Fibroblast of mammary gland (primary cell): Measurements from ENCODE around the gene ZNF284.
A peak's percentile ranks its signal among the peaks of the same experiment; 100 is the strongest.
"Not testable (repeated sequence)": the region's sequence is repeated elsewhere in the genome, so short reads cannot be mapped to it uniquely, and the experiment has no call there.

Experiments
- DNase-seq: peaks from one replicate; pipeline ENCODE4 v3.0.0-alpha.2; 2010; ENCODE audit warnings: low read depth
- H3K4me3 ChIP-seq: 2 replicates; pipeline ENCODE4 v1.5.1; 2011; ENCODE audit warnings: low read depth, mild to moderate bottlenecking, low read length, moderate library complexity; ENCODE audit not compliant: control insufficient read depth
- CTCF ChIP-seq: conservative IDR thresholded peaks from 2 replicates; pipeline ENCODE4 v1.5.1; 2011; ENCODE audit warnings: low read depth, low read length, inconsistent platforms; ENCODE audit not compliant: control insufficient read depth, insufficient read depth

ZNF284 gene

GRCh38 chr19:44109458-44109857 lies 37.5 kb downstream of the ZNF284 start:
- DNase-seq = no peak
- no peak overlapping the region for H3K4me3 ChIP-seq
- no peak for TF ChIP-seq CTCF

GRCh38 chr19:44111910-44112463 lies 40.0 kb downstream of the ZNF284 start:
- no peak for TF ChIP-seq CTCF
- H3K4me3 ChIP-seq = peak overlapping the region; percentile 96
- DNase-seq = peak; percentile 91

- DNase-seq = no peak
- TF ChIP-seq CTCF = no peak
- peak overlapping the region; percentile 96 for H3K4me3 ChIP-seq
Measured at GRCh38 chr19:44112802-44113137, 40.8 kb downstream of the ZNF284 start.

GRCh38 chr19:44113138-44113783 lies 41.3 kb downstream of the ZNF284 start, which contains the start of gene ZNF225:
ZNF225 (plus strand) TSS chr19:44113399; CDS start chr19:44115828, 2,429 bp downstream.
- no peak for TF ChIP-seq CTCF
- H3K4me3 ChIP-seq = peak within 1 kb of the TSS; percentile 96
- peak; percentile 98 for DNase-seq

- TF ChIP-seq CTCF = no peak
- DNase-seq = no peak
- H3K4me3 ChIP-seq = peak overlapping the region; percentile 96
Measured at GRCh38 chr19:44113784-44114390, 41.9 kb downstream of the ZNF284 start.

- not testable (repeated sequence) for H3K4me3 ChIP-seq, DNase-seq
Measured at GRCh38 chr19:44121162-44121561, 49.2 kb downstream of the ZNF284 start.

GRCh38 chr19:44131955-44132354 lies 60.0 kb downstream of the ZNF284 start:
- DNase-seq = no peak
- H3K4me3 ChIP-seq = no peak overlapping the region
- no peak for TF ChIP-seq CTCF
